Measurements from ENCODE around the gene METRN.

- TF ChIP-seq CTCF (IDR thresholded peaks at IDR 0.05) (no peak), POLR2A (IDR thresholded peaks at IDR 0.05) (no peak)
Observed at GRCh38 chr16:666572-666971, 48.3 kb upstream of the METRN start.
